Transverse colon (tissue), 4 donors: ENCODE data around the gene SNX11. TPM values are rescaled to one million over a fixed set of nuclear protein-coding genes. Genes with fewer than 3 reads are reported as not detected.

Experiments used
- DNase-seq: peaks from one replicate; pipeline ENCODE4 v3.0.0-alpha.2; 2019
- H3K27ac ChIP-seq, 4 donors: fragments of 200-600 bp; sonication (generic); 2 replicates each; pipeline ENCODE4 v1.5.1; 2016 to 2018; ENCODE audit warnings: inconsistent platforms in 4 of 4
- H3K27me3 ChIP-seq: fragments of 200-600 bp; sonication (generic); 2 replicates; pipeline ENCODE4 v1.5.1; 2017; ENCODE audit warnings: inconsistent platforms
- H3K36me3 ChIP-seq, 4 donors: fragments of 200-600 bp; sonication (generic); 2 replicates each; pipeline ENCODE4 v1.5.1; 2017 to 2019; ENCODE audit warnings: inconsistent platforms in 4 of 4
- H3K4me1 ChIP-seq, 4 donors: fragments of 200-600 bp; sonication (generic); 2 replicates each; pipeline ENCODE4 v1.5.1; 2017 to 2020; ENCODE audit warnings: inconsistent platforms in 4 of 4
- H3K4me3 ChIP-seq, 4 donors: fragments of 200-600 bp; sonication (generic); 1 replicate in 1 of 4; 2 replicates in 3 of 4; pipeline versions ENCODE4 v1.5.1 to v1.6.1; 2017 to 2019; ENCODE audit warnings: inconsistent platforms in 4 of 4
- H3K9me3 ChIP-seq, 2 donors: fragments of 200-600 bp; sonication (generic); 2 replicates each; pipeline ENCODE4 v1.5.1; 2017 to 2019; ENCODE audit warnings: inconsistent platforms in 2 of 2
- EP300 ChIP-seq: sonication (generic); formaldehyde crosslinking; IDR thresholded peaks from one replicate; pipeline ENCODE4 v1.6.1; 2017; ENCODE audit warnings: antibody characterized with exemption, low read depth
- POLR2A ChIP-seq: fragments of 450-650 bp; IDR thresholded peaks from one replicate; pipeline ENCODE4 v1.6.1; 2016; ENCODE audit warnings: antibody characterized with exemption, mild to moderate bottlenecking, moderate library complexity
- POLR2AphosphoS5 ChIP-seq, 3 donors: sonication (generic); formaldehyde crosslinking; IDR thresholded peaks; one replicate each; pipeline ENCODE4 v1.6.1; 2016; ENCODE audit warnings: antibody characterized with exemption in 3 of 3
- WGBS, 2 donors: methylation state at CpG; one replicate each; pipeline ENCODE4 v1.1.5; 2018; ENCODE audit warnings: low coverage in 1 of 2; 5-methylcytosine and 5-hydroxymethylcytosine counted together
- in situ Hi-C, 4 donors: fragments of 200-750 bp; cut with MboI; loops; one replicate each; pipeline versions ENCODE4 v1.15.0 to v1.15.1; 2017; ENCODE audit warnings: low sequenced_read_pairs in 3 of 4, low pct_ligation_motif_present in 1 of 4, low pct_unique_long_range_greater_than_20kb in 1 of 4
- intact Hi-C: fragments of 100-400 bp; cut with DNase I; formaldehyde crosslinking; loops from one replicate; pipeline ENCODE4 v1.15.1; 2023; ENCODE audit warnings: low total_unique reads
- total RNA-seq, 4 donors: library from RNA; depleted of rRNA; stranded (reverse); fragments of >200 nt; gene quantifications; one replicate each; pipeline ENCODE4 v1.1.0, GENCODE V29; 2016
- TF ChIP-seq, protein P1 (sequence below), 5 experiments: fragments of 200-600 bp in 3 of 5; fragments of 450-650 bp in 2 of 5; sonication (generic) in 3 of 5; IDR thresholded peaks; 1 replicate in 2 of 5; 2 replicates in 3 of 5; pipeline ENCODE4 v1.5.1; 2016 to 2017; ENCODE audit warnings: antibody characterized with exemption in 5 of 5, inconsistent platforms in 3 of 5, mild to moderate bottlenecking in 2 of 5, moderate library complexity in 1 of 5

Gene SNX11
- total RNA-seq, 4 donors from 2014 or later = 2.0 to 24.3 (median 14.1) TPM

DNA sequence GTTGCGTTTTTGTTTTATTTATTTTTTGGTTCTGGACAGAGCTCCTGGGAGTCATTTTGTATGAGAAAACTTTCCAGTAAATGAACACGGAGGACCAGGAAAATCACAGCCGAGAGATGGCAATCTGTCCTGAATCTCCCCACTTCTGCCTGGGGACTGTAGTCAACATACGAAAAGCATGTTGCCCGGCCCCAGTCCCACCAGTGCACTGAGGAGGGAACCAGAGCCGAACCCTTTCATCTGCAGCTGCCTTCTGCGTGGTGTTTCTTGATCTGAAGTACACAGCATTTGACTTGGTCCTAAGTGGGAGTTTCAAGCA, 18.9 kb downstream of the SNX11 start:
- Histone ChIP-seq H3K36me3 (peaks cover 0 to 21% (median 7%) of the 10 kb centered on the region in 4 donors), H3K27me3 (no peaks in the 10 kb centered on the region), H3K9me3 (no peaks in the 10 kb centered on the region), H3K4me1 (peaks cover 0 to 3% (median 0%) of the 10 kb centered on the region in 4 donors), H3K27ac (no peak overlapping the region), H3K4me3 (no peak overlapping the region)
- 67 to 82% methylated on average over 1 to 7 of the region's 7 CpGs for WGBS, 2 donors
- DNase-seq = no peak
- TF ChIP-seq POLR2AphosphoS5 (IDR thresholded peaks at IDR 0.05) (no peak), POLR2A (no peak), EP300 (no peak)
- TF ChIP-seq, protein P1, sequence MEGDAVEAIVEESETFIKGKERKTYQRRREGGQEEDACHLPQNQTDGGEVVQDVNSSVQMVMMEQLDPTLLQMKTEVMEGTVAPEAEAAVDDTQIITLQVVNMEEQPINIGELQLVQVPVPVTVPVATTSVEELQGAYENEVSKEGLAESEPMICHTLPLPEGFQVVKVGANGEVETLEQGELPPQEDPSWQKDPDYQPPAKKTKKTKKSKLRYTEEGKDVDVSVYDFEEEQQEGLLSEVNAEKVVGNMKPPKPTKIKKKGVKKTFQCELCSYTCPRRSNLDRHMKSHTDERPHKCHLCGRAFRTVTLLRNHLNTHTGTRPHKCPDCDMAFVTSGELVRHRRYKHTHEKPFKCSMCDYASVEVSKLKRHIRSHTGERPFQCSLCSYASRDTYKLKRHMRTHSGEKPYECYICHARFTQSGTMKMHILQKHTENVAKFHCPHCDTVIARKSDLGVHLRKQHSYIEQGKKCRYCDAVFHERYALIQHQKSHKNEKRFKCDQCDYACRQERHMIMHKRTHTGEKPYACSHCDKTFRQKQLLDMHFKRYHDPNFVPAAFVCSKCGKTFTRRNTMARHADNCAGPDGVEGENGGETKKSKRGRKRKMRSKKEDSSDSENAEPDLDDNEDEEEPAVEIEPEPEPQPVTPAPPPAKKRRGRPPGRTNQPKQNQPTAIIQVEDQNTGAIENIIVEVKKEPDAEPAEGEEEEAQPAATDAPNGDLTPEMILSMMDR (IDR thresholded peaks at IDR 0.05) = no peak
- intact Hi-C loops (loop anchor here (10.0 kb wide), 1 partner anchor 52 kb away; no protein-coding TSS in a partner anchor), in situ Hi-C loops (loop anchor here in 2 of 4 donors (5.0 kb wide), 2 partner anchors 44 to 94 kb away; no protein-coding TSS in a partner anchor)

- in situ Hi-C loops (loop anchor here in 2 of 4 donors (5.0 kb wide), 2 partner anchors 45 to 95 kb away; no protein-coding TSS in a partner anchor), intact Hi-C loops (loop anchor here (10.0 kb wide), 1 partner anchor 53 kb away; no protein-coding TSS in a partner anchor)
- no peak for TF ChIP-seq POLR2AphosphoS5 (IDR thresholded peaks at IDR 0.05)
- no peak for TF ChIP-seq EP300
- TF ChIP-seq POLR2A = no peak
- TF ChIP-seq, protein P1 (IDR thresholded peaks at IDR 0.05) = no peak
- Histone ChIP-seq H3K27ac (no peak overlapping the region), H3K27me3 (no peaks in the 10 kb centered on the region), H3K9me3 (no peaks in the 10 kb centered on the region), H3K36me3 (peaks cover 0 to 11% (median 2%) of the 10 kb centered on the region in 4 donors), H3K4me1 (peaks cover 0 to 3% (median 0%) of the 10 kb centered on the region in 4 donors), H3K4me3 (no peak overlapping the region)
- 86 to 100% methylated on average over 1 to 9 of the region's 9 CpGs for WGBS, 2 donors
- no peak for DNase-seq
Measured at GRCh38 chr17:48127371-48128051, 19.9 kb downstream of the SNX11 start.

GRCh38 chr17:48128400-48128799, 20.8 kb downstream of the SNX11 start:
- TF ChIP-seq, protein P1 (IDR thresholded peaks at IDR 0.05) = no peak
- TF ChIP-seq EP300 = no peak
- no peak for TF ChIP-seq POLR2AphosphoS5 (IDR thresholded peaks at IDR 0.05)
- no peak for TF ChIP-seq POLR2A
- in situ Hi-C loops (loop anchor here in 2 of 4 donors (5.0 kb wide), 2 partner anchors 46 to 96 kb away; no protein-coding TSS in a partner anchor), intact Hi-C loops (loop anchor here (10.0 kb wide), 1 partner anchor 54 kb away; no protein-coding TSS in a partner anchor)
- Histone ChIP-seq H3K9me3 (no peaks in the 10 kb centered on the region), H3K4me3 (no peak overlapping the region), H3K27ac (no peak overlapping the region), H3K36me3 (peaks cover 0 to 4% (median 0%) of the 10 kb centered on the region in 4 donors), H3K4me1 (peaks cover 0 to 3% (median 0%) of the 10 kb centered on the region in 4 donors), H3K27me3 (no peaks in the 10 kb centered on the region)
- WGBS, 2 donors = 61% methylated on average over 5 of the region's 5 CpGs
- DNase-seq = no peak

- intact Hi-C loops = loop anchor here (5.0 to 10.0 kb wide), 2 partner anchors 55 to 103 kb away; no protein-coding TSS in a partner anchor
- no peaks in the 10 kb centered on the region for H3K36me3 ChIP-seq
- in situ Hi-C loops = loop anchor here in 3 of 4 donors (5.0 to 10.0 kb wide), 4 partner anchors 45 to 98 kb away; partner anchors contain the start of gene COPZ2 (in 1 of the 3)
Measured at GRCh38 chr17:48129981-48130380, 22.4 kb downstream of the SNX11 start.

More at GRCh38 chr17:48129981-48130380, 22.4 kb downstream of the SNX11 start:
- H3K27me3 ChIP-seq = no peaks in the 10 kb centered on the region
- H3K4me1 ChIP-seq = peaks cover 0 to 3% (median 0%) of the 10 kb centered on the region in 4 donors
- TF ChIP-seq, protein P1 (IDR thresholded peaks at IDR 0.05) = no peak
- no peak for TF ChIP-seq EP300
- TF ChIP-seq POLR2AphosphoS5 (IDR thresholded peaks at IDR 0.05) = no peak
- no peak for TF ChIP-seq POLR2A
- H3K9me3 ChIP-seq = no peaks in the 10 kb centered on the region
- WGBS, 2 donors = 54 to 58% methylated on average over 5 of the region's 5 CpGs
- no peak overlapping the region for H3K4me3 ChIP-seq
- no peak overlapping the region for H3K27ac ChIP-seq
- no peak for DNase-seq
